Measurements from ENCODE around the gene AHNAK. TPM values are rescaled to one million over a fixed set of nuclear protein-coding genes. Genes with fewer than 3 reads are reported as not detected.
A peak's percentile ranks its signal among the peaks of the same experiment; 100 is the strongest.

The AHNAK gene
- total RNA-seq, 1 donor from 2014 or later: 27.2 TPM

GRCh38 chr11:62416596-62416995 lies 130.0 kb downstream of the AHNAK start:
- no peak overlapping the region for H3K4me3 Mint-ChIP-seq (ENCODE audit: low read depth)
- TF ChIP-seq CTCF (IDR thresholded peaks at IDR 0.05; ENCODE audit: unreplicated experiment): no peak
- no peak for DNase-seq (ENCODE audit: low spot score, unreplicated experiment)
- H3K9me3 Mint-ChIP-seq (ENCODE audit: low read depth): no peaks in the 10 kb centered on the region
- peaks cover 16% of the 10 kb centered on the region for H3K4me1 Mint-ChIP-seq (ENCODE audit: low read depth)
- no peaks in the 10 kb centered on the region for H3K27me3 Mint-ChIP-seq
- H3K27ac Mint-ChIP-seq: no peak overlapping the region
- no peaks in the 10 kb centered on the region for H3K36me3 Mint-ChIP-seq (ENCODE audit: insufficient read depth)

- Mint-ChIP-seq H3K27ac (no peak overlapping the region), H3K4me3 (ENCODE audit: low read depth) (no peak overlapping the region), H3K9me3 (ENCODE audit: low read depth) (no peaks in the 10 kb centered on the region), H3K4me1 (ENCODE audit: low read depth) (peaks cover 10% of the 10 kb centered on the region), H3K36me3 (ENCODE audit: insufficient read depth) (no peaks in the 10 kb centered on the region), H3K27me3 (no peaks in the 10 kb centered on the region)
- no peak for TF ChIP-seq CTCF (IDR thresholded peaks at IDR 0.05; ENCODE audit: unreplicated experiment)
- DNase-seq (ENCODE audit: low spot score, unreplicated experiment): no peak
Observed at GRCh38 chr11:62413060-62413696, 133.4 kb downstream of the AHNAK start.

- Mint-ChIP-seq H3K27ac (no peak overlapping the region), H3K9me3 (ENCODE audit: low read depth) (no peaks in the 10 kb centered on the region), H3K4me3 (ENCODE audit: low read depth) (no peak overlapping the region), H3K36me3 (ENCODE audit: insufficient read depth) (no peaks in the 10 kb centered on the region), H3K27me3 (no peaks in the 10 kb centered on the region), H3K4me1 (ENCODE audit: low read depth) (peaks cover 2% of the 10 kb centered on the region)
- TF ChIP-seq CTCF (IDR thresholded peaks at IDR 0.05; ENCODE audit: unreplicated experiment): no peak
- no peak for DNase-seq (ENCODE audit: low spot score, unreplicated experiment)
Observed at GRCh38 chr11:62411524-62411923, 135.1 kb downstream of the AHNAK start.

GRCh38 chr11:62410972-62411371 lies 135.6 kb downstream of the AHNAK start:
- Mint-ChIP-seq H3K9me3 (ENCODE audit: low read depth) (no peaks in the 10 kb centered on the region), H3K4me3 (ENCODE audit: low read depth) (no peak overlapping the region), H3K27me3 (no peaks in the 10 kb centered on the region), H3K27ac (no peak overlapping the region), H3K4me1 (ENCODE audit: low read depth) (no peaks in the 10 kb centered on the region), H3K36me3 (ENCODE audit: insufficient read depth) (no peaks in the 10 kb centered on the region)
- no peak for DNase-seq (ENCODE audit: low spot score, unreplicated experiment)
- no peak for TF ChIP-seq CTCF (IDR thresholded peaks at IDR 0.05; ENCODE audit: unreplicated experiment)

GRCh38 chr11:62409831-62410230 lies 136.8 kb downstream of the AHNAK start:
- Mint-ChIP-seq H3K27me3 (peaks cover 1% of the 10 kb centered on the region), H3K4me1 (ENCODE audit: low read depth) (no peaks in the 10 kb centered on the region), H3K9me3 (ENCODE audit: low read depth) (no peaks in the 10 kb centered on the region), H3K36me3 (ENCODE audit: insufficient read depth) (no peaks in the 10 kb centered on the region), H3K4me3 (ENCODE audit: low read depth) (no peak overlapping the region), H3K27ac (peak overlapping the region; percentile 41)
- TF ChIP-seq CTCF (IDR thresholded peaks at IDR 0.05; ENCODE audit: unreplicated experiment): no peak
- DNase-seq (ENCODE audit: low spot score, unreplicated experiment): no peak

Data from progenitor cell of endocrine pancreas (in vitro differentiated cells).